SK-N-MC (cell line): ENCODE measurements around the gene RANBP2.
"Not testable (repeated sequence)": the region's sequence is repeated elsewhere in the genome, so short reads cannot be mapped to it uniquely, and the experiment has no call there.

Source experiments
- DNase-seq: peaks from one replicate; pipeline ENCODE4 v3.0.0-alpha.2; 2011; ENCODE audit warnings: low read depth, low spot score
- H3K27ac ChIP-seq: fragments of 200-600 bp; sonication (generic); 2 replicates; pipeline ENCODE4 v1.5.1; 2016; ENCODE audit warnings: mixed run types
- H3K36me3 ChIP-seq: fragments of 200-600 bp; sonication (generic); 2 replicates; pipeline ENCODE4 v1.6.1; 2017; ENCODE audit warnings: antibody characterized with exemption, low read length, mixed read lengths; ENCODE audit not compliant: insufficient read depth
- H3K4me3 ChIP-seq: fragments of 200-600 bp; sonication (generic); 2 replicates; pipeline ENCODE4 v1.5.1; 2016
- H3K9ac ChIP-seq: fragments of 200-600 bp; sonication (generic); 2 replicates; pipeline ENCODE4 v1.8.0; 2017; ENCODE audit warnings: mixed run types, mixed read lengths; ENCODE audit not compliant: insufficient read length
- H3K9me3 ChIP-seq: fragments of 200-600 bp; sonication (generic); 2 replicates; pipeline ENCODE4 v1.6.1; 2017; ENCODE audit warnings: low read depth, mild to moderate bottlenecking, antibody characterized with exemption, low read length, moderate library complexity, mixed read lengths
- EZH2 ChIP-seq: fragments of 200-600 bp; sonication (generic); IDR thresholded peaks from one replicate; pipeline ENCODE4 v1.6.1; 2017; ENCODE audit warnings: antibody characterized with exemption
- FOXP2 ChIP-seq: optimal IDR thresholded peaks from 2 replicates; pipeline ENCODE3; 2011; ENCODE audit warnings: mild to moderate bottlenecking, moderate library complexity; ENCODE audit not compliant: insufficient read depth; ENCODE audit errors: extremely low read length, control extremely low read depth
- POLR2AphosphoS5 ChIP-seq: IDR thresholded peaks from 2 replicates; pipeline ENCODE4 v1.6.1; 2012; ENCODE audit warnings: mild to moderate bottlenecking, low read depth, low read length, borderline replicate concordance

Gene RANBP2

GRCh38 chr2:108691447-108691846 lies 27.8 kb upstream of the RANBP2 start:
- H3K36me3 ChIP-seq, result no peaks in the 10 kb centered on the region
- no peaks in the 10 kb centered on the region for H3K9me3 ChIP-seq
- H3K27ac ChIP-seq, result no peak overlapping the region
- H3K4me3 ChIP-seq, result no peak overlapping the region
- H3K9ac ChIP-seq, result no peak overlapping the region
- TF ChIP-seq EZH2 (no peak), POLR2AphosphoS5 (no peak), FOXP2 (no peak)
- no peak for DNase-seq

- no peak overlapping the region for H3K4me3 ChIP-seq
- DNase-seq, result no peak
- TF ChIP-seq FOXP2 (no peak), EZH2 (no peak), POLR2AphosphoS5 (no peak)
- H3K9me3 ChIP-seq, result no peaks in the 10 kb centered on the region
- no peaks in the 10 kb centered on the region for H3K36me3 ChIP-seq
- no peak overlapping the region for H3K27ac ChIP-seq
- H3K9ac ChIP-seq, result no peak overlapping the region
Measured at GRCh38 chr2:108701208-108701607, 18.1 kb upstream of the RANBP2 start.

GRCh38 chr2:108701806-108702205 lies 17.5 kb upstream of the RANBP2 start:
- TF ChIP-seq FOXP2 (no peak), POLR2AphosphoS5 (no peak), EZH2 (no peak)
- Histone ChIP-seq H3K36me3 (no peaks in the 10 kb centered on the region), H3K9me3 (no peaks in the 10 kb centered on the region), H3K9ac (no peak overlapping the region), H3K4me3 (no peak overlapping the region), H3K27ac (no peak overlapping the region)
- DNase-seq, result no peak

- Histone ChIP-seq H3K27ac (no peak overlapping the region), H3K4me3 (no peak overlapping the region), H3K9ac (no peak overlapping the region), H3K9me3 (no peaks in the 10 kb centered on the region), H3K36me3 (no peaks in the 10 kb centered on the region)
- no peak for DNase-seq
- no peak for TF ChIP-seq FOXP2
- no peak for TF ChIP-seq POLR2AphosphoS5
- TF ChIP-seq EZH2, result no peak
Measured at GRCh38 chr2:108704871-108705270, 14.4 kb upstream of the RANBP2 start.

- no peak for DNase-seq
- Histone ChIP-seq H3K4me3 (no peak overlapping the region), H3K9me3 (no peaks in the 10 kb centered on the region), H3K27ac (no peak overlapping the region), H3K36me3 (no peaks in the 10 kb centered on the region), H3K9ac (no peak overlapping the region)
- no peak for TF ChIP-seq POLR2AphosphoS5
- no peak for TF ChIP-seq EZH2
- TF ChIP-seq FOXP2, result no peak
Measured at GRCh38 chr2:108707300-108707699, 12.0 kb upstream of the RANBP2 start.

DNA sequence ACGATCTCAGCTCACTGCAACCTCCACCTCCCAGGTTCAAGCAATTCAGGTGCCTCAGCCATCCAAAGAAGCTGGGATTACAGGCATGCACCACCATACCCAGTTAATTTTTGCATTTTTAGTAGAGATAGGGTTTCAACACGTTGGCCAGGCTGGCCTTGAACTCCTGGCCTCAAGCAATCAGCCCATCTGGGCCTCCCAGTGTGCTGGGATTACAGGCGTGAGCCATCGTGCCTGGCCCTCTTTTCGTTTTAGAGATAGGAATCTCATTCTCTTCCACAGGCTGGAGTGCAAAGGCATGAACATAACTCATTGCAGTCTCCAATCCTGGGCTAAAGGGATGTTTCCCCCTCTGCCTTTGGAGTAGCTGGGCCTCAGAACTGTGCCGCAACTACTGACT lies 2.3 kb upstream of the RANBP2 start:
- not testable (repeated sequence) for H3K36me3 ChIP-seq, H3K4me3 ChIP-seq, H3K27ac ChIP-seq, DNase-seq, H3K9me3 ChIP-seq, H3K9ac ChIP-seq

GRCh38 chr2:108726048-108726447 lies 6.8 kb downstream of the RANBP2 start:
- not testable (repeated sequence) for H3K27ac ChIP-seq, H3K4me3 ChIP-seq

GRCh38 chr2:108734656-108735055 lies 15.4 kb downstream of the RANBP2 start:
- not testable (repeated sequence) for H3K27ac ChIP-seq, H3K9ac ChIP-seq, DNase-seq, H3K36me3 ChIP-seq, H3K4me3 ChIP-seq, H3K9me3 ChIP-seq

More at GRCh38 chr2:108726048-108726447, 6.8 kb downstream of the RANBP2 start:
- H3K36me3 ChIP-seq, DNase-seq, H3K9ac ChIP-seq, H3K9me3 ChIP-seq: not testable (repeated sequence)

DNA sequence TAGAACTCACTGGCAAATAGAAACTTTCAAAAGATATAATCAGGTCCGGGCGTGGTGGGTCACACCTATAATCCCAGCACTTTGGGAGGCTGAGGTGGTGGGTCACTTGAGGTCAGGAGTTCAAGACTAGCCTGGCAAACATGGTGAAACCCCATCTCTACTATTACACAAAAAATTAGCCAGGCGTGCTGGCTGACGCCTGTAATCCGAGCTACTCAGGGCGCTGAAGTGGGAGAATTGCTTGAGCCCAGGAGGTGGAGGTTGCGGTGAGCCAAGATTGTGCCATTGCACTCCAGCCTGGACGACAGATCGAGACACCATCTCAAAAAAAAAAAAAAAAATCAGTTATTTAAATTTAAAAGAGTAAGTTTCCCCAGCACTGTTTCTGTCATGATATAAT lies 38.7 kb downstream of the RANBP2 start:
- not testable (repeated sequence) for DNase-seq, H3K9ac ChIP-seq, H3K36me3 ChIP-seq

GRCh38 chr2:108762618-108763017 lies 43.3 kb downstream of the RANBP2 start:
- H3K4me3 ChIP-seq, H3K27ac ChIP-seq, DNase-seq, H3K9me3 ChIP-seq, H3K9ac ChIP-seq: not testable (repeated sequence)
- H3K36me3 ChIP-seq, result peaks cover 32% of the 10 kb centered on the region

More for the DNA sequence above, 38.7 kb downstream of the RANBP2 start:
- H3K4me3 ChIP-seq, H3K9me3 ChIP-seq, H3K27ac ChIP-seq: not testable (repeated sequence)

GRCh38 chr2:108766671-108767070 lies 47.4 kb downstream of the RANBP2 start:
- H3K4me3 ChIP-seq, H3K9ac ChIP-seq, H3K27ac ChIP-seq, H3K9me3 ChIP-seq, DNase-seq: not testable (repeated sequence)
- H3K36me3 ChIP-seq, result peaks cover 49% of the 10 kb centered on the region

GRCh38 chr2:108767859-108768258 lies 48.6 kb downstream of the RANBP2 start:
- not testable (repeated sequence) for DNase-seq, H3K4me3 ChIP-seq, H3K9ac ChIP-seq, H3K27ac ChIP-seq, H3K9me3 ChIP-seq
- peaks cover 57% of the 10 kb centered on the region for H3K36me3 ChIP-seq
